Measurements from ENCODE around the gene CCDC92. TPM values are rescaled to one million over a fixed set of nuclear protein-coding genes. Genes with fewer than 3 reads are reported as not detected.

CCDC92 gene
- polyA plus RNA-seq, 2 of the 4 experiments (the other 2 are of a cell fraction), result 27.2 to 27.5 TPM

DNA sequence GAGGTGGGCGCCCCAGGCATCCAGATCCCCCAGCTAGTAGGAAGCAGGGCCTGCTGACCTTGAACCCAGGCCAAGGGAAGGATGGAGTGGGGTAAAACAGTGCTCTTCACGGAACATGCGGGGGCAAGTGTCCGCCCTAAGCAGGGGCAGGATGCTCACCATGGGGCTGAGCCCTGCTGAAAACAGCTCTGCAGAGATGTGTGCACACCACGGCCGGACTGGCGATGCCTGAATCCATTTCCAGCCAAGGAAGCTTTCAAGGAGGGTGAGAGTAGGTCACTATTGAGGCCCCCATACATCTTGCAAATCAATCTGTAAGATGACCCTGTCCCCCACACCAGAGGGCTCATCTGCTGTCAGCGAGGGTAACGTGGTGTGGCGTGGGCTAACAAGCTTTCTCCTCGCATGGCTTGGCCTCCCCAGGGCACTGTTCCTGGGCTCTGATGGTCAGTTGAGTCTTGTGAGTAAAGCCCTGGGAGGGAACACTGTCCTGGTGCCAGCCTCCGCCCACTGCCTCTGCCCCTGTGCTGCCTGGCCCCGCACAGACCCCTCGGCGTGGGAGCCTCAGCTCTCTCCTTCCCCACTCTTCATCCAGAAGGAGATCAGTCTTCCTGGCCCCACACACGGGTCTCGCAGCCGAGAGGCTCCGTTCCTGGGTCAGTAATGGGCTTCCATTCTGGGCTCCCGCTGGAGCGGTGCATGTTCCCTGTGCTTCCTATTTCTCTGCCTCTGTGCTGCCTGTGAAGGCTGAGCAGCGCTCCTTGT, 69.1 kb downstream of the CCDC92 start:
- TF ChIP-seq PHF8 (IDR thresholded peaks at IDR 0.05; ENCODE audit: borderline replicate concordance, low read depth) (no peak), RFX5 (IDR thresholded peaks at IDR 0.05) (no peak), RARB (CRISPR knock-in tag; IDR thresholded peaks at IDR 0.05) (no peak), JUN (IDR thresholded peaks at IDR 0.05) (no peak), ZC3H11A (IDR thresholded peaks at IDR 0.05) (no peak), ZNF302 (CRISPR knock-in tag; IDR thresholded peaks at IDR 0.05) (no peak), HMGXB4 (CRISPR knock-in tag; IDR thresholded peaks at IDR 0.05; ENCODE audit: borderline replicate concordance) (no peak), EP300 (IDR thresholded peaks at IDR 0.05) (no peak), POLR2AphosphoS2 (conservative IDR thresholded peaks at IDR 0.05; ENCODE audit: low read length) (no peak), KDM5A (IDR thresholded peaks at IDR 0.05) (no peak), CBX8 (IDR thresholded peaks at IDR 0.05) (no peak), CHD4 (IDR thresholded peaks at IDR 0.05; ENCODE audit: borderline replicate concordance) (no peak), JUNB (IDR thresholded peaks at IDR 0.05) (no peak), CEBPB (IDR thresholded peaks at IDR 0.05) (no peak), CHD2 (IDR thresholded peaks at IDR 0.05; ENCODE audit: low read length, partially characterized antibody) (no peak), MAZ (IDR thresholded peaks at IDR 0.05; ENCODE audit: borderline replicate concordance, low read depth, low read length) (no peak), FOXS1 (CRISPR knock-in tag; IDR thresholded peaks at IDR 0.05) (no peak), SREBF2 (IDR thresholded peaks at IDR 0.05) (no peak)
- TF ChIP-seq, protein P1, sequence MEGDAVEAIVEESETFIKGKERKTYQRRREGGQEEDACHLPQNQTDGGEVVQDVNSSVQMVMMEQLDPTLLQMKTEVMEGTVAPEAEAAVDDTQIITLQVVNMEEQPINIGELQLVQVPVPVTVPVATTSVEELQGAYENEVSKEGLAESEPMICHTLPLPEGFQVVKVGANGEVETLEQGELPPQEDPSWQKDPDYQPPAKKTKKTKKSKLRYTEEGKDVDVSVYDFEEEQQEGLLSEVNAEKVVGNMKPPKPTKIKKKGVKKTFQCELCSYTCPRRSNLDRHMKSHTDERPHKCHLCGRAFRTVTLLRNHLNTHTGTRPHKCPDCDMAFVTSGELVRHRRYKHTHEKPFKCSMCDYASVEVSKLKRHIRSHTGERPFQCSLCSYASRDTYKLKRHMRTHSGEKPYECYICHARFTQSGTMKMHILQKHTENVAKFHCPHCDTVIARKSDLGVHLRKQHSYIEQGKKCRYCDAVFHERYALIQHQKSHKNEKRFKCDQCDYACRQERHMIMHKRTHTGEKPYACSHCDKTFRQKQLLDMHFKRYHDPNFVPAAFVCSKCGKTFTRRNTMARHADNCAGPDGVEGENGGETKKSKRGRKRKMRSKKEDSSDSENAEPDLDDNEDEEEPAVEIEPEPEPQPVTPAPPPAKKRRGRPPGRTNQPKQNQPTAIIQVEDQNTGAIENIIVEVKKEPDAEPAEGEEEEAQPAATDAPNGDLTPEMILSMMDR (IDR thresholded peaks at IDR 0.05), result no peak
- ChIA-PET CTCF (interaction anchor here (1.0 to 3.7 kb wide), 5 partner anchors 10 to 80 kb away, joined by 7 to 19 read pairs (median 13); no protein-coding TSS in a partner anchor), POLR2A (no interaction called here)
- no peak overlapping the region for H3K4me3 ChIP-seq
- H3K4me2 ChIP-seq, result no peak overlapping the region
- DNase-seq (ENCODE audit: low read depth in 1 of 2, low spot score in 1 of 2) (no peak), FAIRE-seq (no peak), ATAC-seq (no peak)
- no peaks in the 10 kb centered on the region for H3K9me3 ChIP-seq
- WGBS (ENCODE audit: missing lambda C conversion rate), result 62% methylated on average over 22 of the region's 22 CpGs
- H3K4me1 ChIP-seq, result no peaks in the 10 kb centered on the region
- no peak overlapping the region for H3K27ac ChIP-seq

- Histone ChIP-seq H3K4me1 (no peaks in the 10 kb centered on the region), H3K4me2 (no peak overlapping the region), H3K4me3 (no peak overlapping the region), H3K27ac (no peak overlapping the region), H3K9me3 (no peaks in the 10 kb centered on the region)
- POLR2A ChIA-PET, result no interaction called here
- no peak for ATAC-seq
- no peak for FAIRE-seq
- CTCF ChIA-PET, result interaction anchor here (1.0 to 3.7 kb wide), 2 partner anchors 16 to 81 kb away, joined by 7 to 19 read pairs; no protein-coding TSS in a partner anchor
- no peak for TF ChIP-seq GATA3 (IDR thresholded peaks at IDR 0.05; ENCODE audit: borderline replicate concordance)
- TF ChIP-seq RFX5 (IDR thresholded peaks at IDR 0.05), result no peak
- TF ChIP-seq HOXB13 (CRISPR knock-in tag; IDR thresholded peaks at IDR 0.05; ENCODE audit: low read depth), result no peak
- TF ChIP-seq, protein P2, sequence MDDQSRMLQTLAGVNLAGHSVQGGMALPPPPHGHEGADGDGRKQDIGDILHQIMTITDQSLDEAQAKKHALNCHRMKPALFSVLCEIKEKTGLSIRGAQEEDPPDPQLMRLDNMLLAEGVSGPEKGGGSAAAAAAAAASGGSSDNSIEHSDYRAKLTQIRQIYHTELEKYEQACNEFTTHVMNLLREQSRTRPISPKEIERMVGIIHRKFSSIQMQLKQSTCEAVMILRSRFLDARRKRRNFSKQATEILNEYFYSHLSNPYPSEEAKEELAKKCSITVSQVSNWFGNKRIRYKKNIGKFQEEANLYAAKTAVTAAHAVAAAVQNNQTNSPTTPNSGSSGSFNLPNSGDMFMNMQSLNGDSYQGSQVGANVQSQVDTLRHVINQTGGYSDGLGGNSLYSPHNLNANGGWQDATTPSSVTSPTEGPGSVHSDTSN (IDR thresholded peaks at IDR 0.05), result no peak
- 78% methylated on average over 12 of the region's 13 CpGs for WGBS (ENCODE audit: missing lambda C conversion rate)
- no peak for DNase-seq (ENCODE audit: low read depth in 1 of 2, low spot score in 1 of 2)
Observed at GRCh38 chr12:123902821-123903220, 69.8 kb downstream of the CCDC92 start.

Measured in A549 (cell line).